Osteocyte (in vitro differentiated cells): ENCODE measurements around the gene KIAA0586. TPM values are rescaled to one million over a fixed set of nuclear protein-coding genes. Genes with fewer than 3 reads are reported as not detected.

Source experiments
- DNase-seq: peaks from one replicate; pipeline ENCODE4 v3.0.0; 2021; ENCODE audit warnings: mixed read lengths; ENCODE audit not compliant: unreplicated experiment; ENCODE audit errors: extremely low spot score
- H3K27ac Mint-ChIP-seq: one replicate; pipeline ENCODE4 v1.8.0; 2021; ENCODE audit warnings: mild to moderate bottlenecking, mixed read lengths; ENCODE audit not compliant: unreplicated experiment
- H3K27me3 Mint-ChIP-seq: one replicate; pipeline ENCODE4 v1.8.0; 2021; ENCODE audit warnings: mixed read lengths; ENCODE audit not compliant: unreplicated experiment
- H3K36me3 Mint-ChIP-seq: one replicate; pipeline ENCODE4 v1.8.0; 2021; ENCODE audit warnings: mixed read lengths; ENCODE audit not compliant: unreplicated experiment
- H3K4me1 Mint-ChIP-seq: one replicate; pipeline ENCODE4 v1.8.0; 2021; ENCODE audit warnings: mixed read lengths; ENCODE audit not compliant: unreplicated experiment
- H3K4me3 Mint-ChIP-seq: one replicate; pipeline ENCODE4 v1.8.0; 2021; ENCODE audit warnings: mild to moderate bottlenecking, moderate library complexity, mixed read lengths; ENCODE audit not compliant: unreplicated experiment
- H3K9me3 Mint-ChIP-seq: one replicate; pipeline ENCODE4 v1.8.0; 2021; ENCODE audit warnings: mixed read lengths; ENCODE audit not compliant: unreplicated experiment
- CTCF ChIP-seq: fragments of 200-600 bp; sonication (generic); IDR thresholded peaks from 2 replicates; pipeline ENCODE4 v1.5.0; 2021; ENCODE audit warnings: antibody characterized with exemption, mild to moderate bottlenecking, moderate library complexity
- total RNA-seq: library from RNA; stranded (reverse); gene quantifications from 2 replicates; pipeline ENCODE4 v1.2.1, GENCODE V29; 2021

Gene KIAA0586
- total RNA-seq, 1 donor from 2014 or later = 19.0 TPM

GRCh38 chr14:58463147-58463546 lies 35.6 kb downstream of the KIAA0586 start:
- Mint-ChIP-seq H3K36me3 (peaks cover 20% of the 10 kb centered on the region), H3K27me3 (no peaks in the 10 kb centered on the region), H3K4me3 (no peak overlapping the region), H3K9me3 (no peaks in the 10 kb centered on the region), H3K27ac (no peak overlapping the region), H3K4me1 (no peaks in the 10 kb centered on the region)
- no peak for DNase-seq
- no peak for TF ChIP-seq CTCF

- peaks cover 31% of the 10 kb centered on the region for H3K36me3 Mint-ChIP-seq
- no peaks in the 10 kb centered on the region for H3K27me3 Mint-ChIP-seq
- DNase-seq = no peak
- H3K4me3 Mint-ChIP-seq = no peak overlapping the region
- TF ChIP-seq CTCF = no peak
- H3K9me3 Mint-ChIP-seq = no peaks in the 10 kb centered on the region
- no peak overlapping the region for H3K27ac Mint-ChIP-seq
- no peaks in the 10 kb centered on the region for H3K4me1 Mint-ChIP-seq
Measured at GRCh38 chr14:58464652-58465051, 37.1 kb downstream of the KIAA0586 start.

GRCh38 chr14:58465421-58465820 lies 37.9 kb downstream of the KIAA0586 start:
- Mint-ChIP-seq H3K4me1 (no peaks in the 10 kb centered on the region), H3K9me3 (no peaks in the 10 kb centered on the region), H3K27me3 (no peaks in the 10 kb centered on the region), H3K36me3 (peaks cover 31% of the 10 kb centered on the region), H3K4me3 (no peak overlapping the region), H3K27ac (no peak overlapping the region)
- no peak for DNase-seq
- no peak for TF ChIP-seq CTCF

GRCh38 chr14:58466459-58466858 lies 38.9 kb downstream of the KIAA0586 start:
- DNase-seq = no peak
- no peaks in the 10 kb centered on the region for H3K27me3 Mint-ChIP-seq
- H3K27ac Mint-ChIP-seq = no peak overlapping the region
- no peak for TF ChIP-seq CTCF
- H3K9me3 Mint-ChIP-seq = no peaks in the 10 kb centered on the region
- peaks cover 26% of the 10 kb centered on the region for H3K36me3 Mint-ChIP-seq
- no peaks in the 10 kb centered on the region for H3K4me1 Mint-ChIP-seq
- no peak overlapping the region for H3K4me3 Mint-ChIP-seq

GRCh38 chr14:58467575-58467974 lies 40.1 kb downstream of the KIAA0586 start:
- DNase-seq = no peak
- TF ChIP-seq CTCF = no peak
- peaks cover 26% of the 10 kb centered on the region for H3K36me3 Mint-ChIP-seq
- H3K4me1 Mint-ChIP-seq = no peaks in the 10 kb centered on the region
- H3K27me3 Mint-ChIP-seq = no peaks in the 10 kb centered on the region
- H3K9me3 Mint-ChIP-seq = no peaks in the 10 kb centered on the region
- no peak overlapping the region for H3K4me3 Mint-ChIP-seq
- no peak overlapping the region for H3K27ac Mint-ChIP-seq
